Medulla oblongata (tissue), 1 donor: Measurements from ENCODE around the gene PIGN.

ENCODE experiments used
- DNase-seq: peaks from one replicate; pipeline ENCODE4 v3.0.0-alpha.2; 2015; ENCODE audit errors: extremely low spot score

The PIGN gene

DNA sequence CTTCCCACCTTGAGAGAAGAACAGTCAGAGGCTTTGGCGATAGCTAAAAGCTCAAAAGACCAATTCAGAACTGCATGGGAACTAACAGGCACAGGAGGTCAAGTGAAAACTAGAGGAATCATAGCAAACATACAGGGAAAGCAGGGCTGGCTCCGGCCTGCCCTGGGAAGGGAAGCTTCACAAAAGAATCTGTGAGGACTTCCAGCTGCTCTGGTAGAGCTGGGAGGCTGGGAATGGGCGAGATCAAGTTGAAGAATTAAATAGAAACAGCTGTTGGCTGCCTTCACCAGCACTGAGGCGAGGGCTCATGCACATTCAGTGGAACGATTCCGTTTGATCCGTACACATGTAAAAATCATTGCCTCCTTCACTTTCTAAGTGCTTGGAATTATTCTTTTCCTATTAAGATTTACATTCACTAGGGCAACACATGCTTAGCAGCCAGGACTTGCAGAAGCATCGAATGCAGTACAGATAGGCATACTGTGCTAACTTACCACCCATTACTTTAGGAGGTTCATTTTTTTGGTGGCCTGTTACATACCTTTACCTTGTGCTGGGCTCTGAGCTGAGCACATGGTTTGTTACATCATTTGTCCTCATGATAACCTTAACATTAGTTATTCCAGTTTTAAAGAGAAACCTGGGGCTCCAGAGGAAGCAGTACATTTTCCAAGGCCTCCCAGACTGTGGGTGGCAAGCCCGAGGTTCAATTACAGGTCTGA is 168.7 kb downstream of the PIGN start:
- DNase-seq: no peak

DNA sequence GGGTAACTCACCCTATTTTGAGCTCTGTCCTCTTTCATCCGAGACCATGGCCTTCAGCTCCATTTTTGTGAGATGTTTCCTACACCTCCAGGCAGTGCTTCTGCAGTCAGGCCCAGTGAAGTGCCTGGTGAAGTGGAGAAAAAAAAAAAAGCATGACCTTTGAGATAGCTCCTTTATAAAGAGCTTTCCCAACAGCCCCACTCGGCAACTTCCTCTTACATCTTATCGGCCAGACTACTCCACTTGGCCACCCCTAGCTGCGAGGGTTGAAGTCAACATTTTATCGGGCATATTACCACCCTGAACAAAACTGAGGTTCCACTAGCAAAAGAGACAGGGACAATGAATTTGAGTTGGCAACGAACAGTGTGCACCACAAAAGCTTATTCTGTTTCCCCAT is 169.2 kb downstream of the PIGN start:
- no peak for DNase-seq

DNA sequence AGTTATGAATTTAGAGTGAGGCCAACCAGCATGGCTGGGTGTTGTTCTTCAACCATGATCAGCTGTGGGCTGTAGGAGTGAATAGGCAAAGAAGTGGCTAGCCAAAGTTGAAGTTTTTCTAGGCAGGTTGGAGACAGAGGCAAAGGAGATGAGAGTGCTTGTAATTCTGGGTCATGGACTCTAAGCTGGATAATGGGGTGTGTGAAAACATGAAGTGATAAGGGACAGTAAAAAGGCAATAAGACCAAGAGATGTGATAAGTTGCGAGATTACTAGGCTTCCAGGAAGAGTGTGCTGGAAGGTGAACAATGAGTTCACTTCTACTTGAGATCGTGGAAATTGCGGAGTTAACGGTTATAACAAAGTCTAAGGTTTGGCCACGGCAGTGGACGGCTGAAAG is 175.4 kb downstream of the PIGN start:
- no peak for DNase-seq

DNA sequence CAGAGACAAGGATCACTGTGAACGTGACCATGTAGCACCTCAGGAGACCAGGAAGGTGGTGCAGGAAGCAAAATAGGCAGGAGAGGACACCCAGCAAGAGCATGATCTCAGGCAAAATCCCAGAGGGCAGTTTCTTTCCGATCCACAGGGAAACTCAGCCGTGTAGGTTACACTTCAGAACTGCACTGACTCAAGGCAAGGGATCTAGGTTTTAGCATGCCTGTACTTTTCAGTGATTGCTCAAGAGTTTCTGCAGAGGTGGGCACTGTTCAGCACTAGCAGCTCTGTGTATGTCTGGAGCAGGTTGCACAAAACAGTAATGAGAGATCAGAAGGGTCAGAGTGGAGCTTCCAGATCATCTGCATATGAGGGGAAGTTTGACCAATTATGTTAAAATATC is 177.3 kb downstream of the PIGN start:
- no peak for DNase-seq

DNA sequence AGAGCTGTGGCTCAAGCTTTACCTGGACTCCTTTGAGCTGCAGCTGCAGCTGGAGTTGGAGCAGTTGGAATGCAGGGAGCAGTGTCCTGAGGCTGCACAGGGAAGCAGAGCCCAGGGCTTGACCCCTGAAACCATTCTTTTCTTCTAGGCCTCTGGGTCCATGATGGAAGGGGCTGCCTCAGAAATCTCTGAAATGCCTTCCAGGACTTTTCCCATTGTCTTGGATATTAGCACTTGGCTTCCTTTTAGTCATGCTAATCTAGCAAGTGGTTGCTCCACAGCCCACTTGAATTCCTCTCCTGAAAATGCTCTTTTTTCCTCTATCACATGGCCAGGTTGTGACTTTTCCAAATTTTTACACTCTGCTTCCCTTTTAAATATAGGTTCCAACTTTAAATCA is 185.5 kb downstream of the PIGN start:
- no peak for DNase-seq

DNA sequence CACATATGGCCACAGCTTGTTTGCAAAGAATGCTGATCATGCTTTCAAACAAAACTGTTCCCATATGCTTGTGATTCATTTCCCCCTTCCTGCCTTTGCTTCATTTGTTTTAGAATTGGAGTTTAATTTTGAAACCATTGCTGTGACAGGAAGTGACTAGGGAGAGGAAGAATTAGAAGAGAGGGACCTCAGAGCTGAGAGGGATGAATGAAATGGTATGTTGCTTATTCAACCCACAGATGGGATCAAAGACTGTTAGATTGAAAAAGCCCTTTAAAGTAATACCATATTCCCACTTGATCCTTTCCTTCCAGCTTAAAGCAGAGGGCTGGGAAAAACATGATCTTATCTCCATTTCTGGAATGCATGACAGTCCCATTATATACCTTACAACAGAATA is 187.9 kb downstream of the PIGN start:
- no peak for DNase-seq

DNA sequence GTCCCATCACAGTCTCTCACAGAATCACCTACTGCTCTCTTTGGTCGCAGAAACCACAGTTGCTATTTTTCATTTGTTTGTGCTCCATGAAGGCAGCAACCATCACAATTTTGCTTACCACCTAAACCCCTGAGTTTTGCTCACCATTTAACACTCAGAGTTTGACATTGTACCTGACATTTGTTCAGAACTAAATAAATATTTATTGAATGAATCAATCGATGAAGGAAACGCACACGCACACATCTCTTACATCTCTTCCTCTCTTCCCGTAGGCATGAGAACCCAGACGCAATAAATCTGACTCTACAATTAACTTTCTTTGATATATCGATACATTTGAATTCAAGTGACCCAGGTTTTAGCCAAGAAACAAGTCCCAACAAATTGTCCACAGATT is 188.5 kb downstream of the PIGN start:
- no peak for DNase-seq

- DNase-seq: no peak
These were observed 191.2 kb downstream of the PIGN start for GRCh38 chr18:61995618-61996017.

- no peak for DNase-seq
These were observed 193.0 kb downstream of the PIGN start for GRCh38 chr18:61993831-61994230.

GRCh38 chr18:61992923-61993322 is 193.9 kb downstream of the PIGN start:
- no peak for DNase-seq

DNA sequence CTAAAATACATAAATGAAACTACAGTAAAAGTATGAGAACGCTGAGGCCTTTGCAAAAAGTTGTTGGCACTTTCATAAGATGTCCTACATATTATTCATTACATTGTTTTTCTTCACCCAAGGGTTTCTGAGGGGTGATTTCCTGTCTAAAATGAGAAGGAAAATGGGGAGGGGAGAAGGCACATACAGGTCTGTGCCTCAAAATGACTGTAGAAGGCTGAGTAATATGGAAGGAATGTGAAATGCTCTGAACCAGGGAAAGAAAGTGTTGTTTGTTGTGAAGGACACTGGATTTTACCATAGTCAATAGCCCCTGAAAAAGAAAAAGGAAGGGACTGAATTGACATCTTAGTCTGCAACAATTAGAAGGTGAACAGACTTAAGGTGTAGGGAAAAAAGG is 194.6 kb downstream of the PIGN start:
- no peak for DNase-seq

DNA sequence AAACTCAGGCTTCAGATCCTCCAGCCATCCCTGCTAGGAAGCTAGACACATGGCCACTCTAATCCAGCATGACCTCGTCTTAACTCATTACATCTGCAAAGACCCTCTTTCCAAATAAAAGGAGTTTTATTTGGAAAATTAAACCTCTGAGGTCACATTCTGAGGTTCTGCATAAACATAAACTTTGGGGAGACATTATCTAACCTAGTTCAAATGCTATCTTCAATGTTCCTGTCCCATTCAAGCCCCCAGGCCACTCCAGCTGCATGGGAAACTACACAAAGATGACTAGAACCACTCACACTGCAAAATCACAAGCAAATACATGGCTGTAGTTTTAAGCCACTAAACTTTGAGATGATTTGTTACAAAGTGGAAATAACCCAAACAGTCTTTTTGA is 195.0 kb downstream of the PIGN start:
- no peak for DNase-seq

DNA sequence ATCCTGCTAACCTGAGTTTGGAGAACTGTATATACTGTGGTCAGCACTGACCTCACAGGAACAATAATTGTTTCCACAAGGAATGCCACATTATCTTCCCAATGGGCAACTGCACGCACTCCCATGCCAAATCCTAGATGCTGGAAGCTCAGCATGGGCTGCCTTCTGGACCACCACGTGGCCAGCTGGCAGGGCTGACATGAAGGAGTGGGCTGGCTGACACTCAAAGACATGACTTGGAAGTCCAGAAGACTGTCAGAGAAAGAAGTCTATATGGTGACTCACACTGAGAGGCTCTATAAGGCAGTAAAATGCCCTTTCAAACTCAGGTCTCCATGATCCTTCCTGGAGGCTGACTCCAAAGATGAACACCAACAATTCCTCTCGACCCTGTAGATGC is 195.7 kb downstream of the PIGN start:
- DNase-seq: no peak
